Hepatocyte (in vitro differentiated cells): ENCODE results near the gene TPRA1. TPM values are rescaled to one million over a fixed set of nuclear protein-coding genes. Genes with fewer than 3 reads are reported as not detected.

Source experiments
- DNase-seq: peaks from one replicate; pipeline ENCODE4 v3.0.0-alpha.2; 2016; ENCODE audit warnings: low spot score
- H2AFZ ChIP-seq: fragments of 200-600 bp; sonication (generic); 2 replicates; pipeline ENCODE4 v1.6.0; 2016; ENCODE audit warnings: antibody characterized with exemption, mild to moderate bottlenecking
- H3K27ac ChIP-seq: fragments of 200-600 bp; sonication (generic); 2 replicates; pipeline ENCODE4 v1.5.1; 2016; ENCODE audit warnings: mild to moderate bottlenecking
- H3K27me3 ChIP-seq: fragments of 200-600 bp; sonication (generic); 2 replicates; pipeline ENCODE4 v1.6.1; 2016
- H3K36me3 ChIP-seq: fragments of 200-600 bp; sonication (generic); replicated peaks from 2 replicates; pipeline ENCODE4 v1.5.1; 2016; ENCODE audit warnings: low read depth; ENCODE audit not compliant: insufficient read depth
- H3K4me1 ChIP-seq: fragments of 200-600 bp; sonication (generic); 2 replicates; pipeline ENCODE4 v1.5.1; 2016; ENCODE audit warnings: mild to moderate bottlenecking, moderate library complexity; ENCODE audit not compliant: insufficient read depth
- H3K4me2 ChIP-seq: fragments of 200-600 bp; sonication (generic); 2 replicates; pipeline ENCODE4 v1.6.0; 2016
- H3K4me3 ChIP-seq: fragments of 200-600 bp; sonication (generic); 2 replicates; pipeline ENCODE4 v1.5.1; 2016; ENCODE audit warnings: mild to moderate bottlenecking
- H3K79me2 ChIP-seq: fragments of 200-600 bp; sonication (generic); 2 replicates; pipeline ENCODE4 v1.6.0; 2017; ENCODE audit warnings: mild to moderate bottlenecking
- H3K9me2 ChIP-seq: fragments of 200-600 bp; sonication (generic); replicated peaks from 2 replicates; pipeline ENCODE4 v1.6.0; 2017; ENCODE audit warnings: mild to moderate bottlenecking; ENCODE audit not compliant: insufficient read depth
- H3K9me3 ChIP-seq: fragments of 200-600 bp; sonication (generic); 2 replicates; pipeline ENCODE4 v1.5.1; 2016; ENCODE audit warnings: low read depth, mild to moderate bottlenecking
- H4K20me1 ChIP-seq: fragments of 200-600 bp; sonication (generic); 2 replicates; pipeline ENCODE4 v1.6.0; 2016; ENCODE audit warnings: mild to moderate bottlenecking; ENCODE audit not compliant: insufficient read depth, poor library complexity, severe bottlenecking
- CTCF ChIP-seq: fragments of 200-600 bp; sonication (generic); IDR thresholded peaks from 2 replicates; pipeline ENCODE4 v1.5.1; 2016; ENCODE audit warnings: antibody characterized with exemption, mild to moderate bottlenecking; ENCODE audit not compliant: poor library complexity
- EZH2 ChIP-seq: fragments of 200-600 bp; sonication (generic); IDR thresholded peaks from 2 replicates; pipeline ENCODE4 v1.6.1; 2016; ENCODE audit warnings: antibody characterized with exemption, mild to moderate bottlenecking, borderline replicate concordance
- EZH2phosphoT487 ChIP-seq: fragments of 200-600 bp; sonication (generic); IDR thresholded peaks from one replicate; pipeline ENCODE4 v1.6.1; 2018; ENCODE audit warnings: antibody characterized with exemption, mild to moderate bottlenecking, low read depth, moderate library complexity; ENCODE audit not compliant: unreplicated experiment, severe bottlenecking
- WGBS: methylation state at CpG from one replicate; pipeline ENCODE4 v1.1.6; 2016; ENCODE audit warnings: low lambda C conversion rate; ENCODE audit errors: missing lambda C conversion rate; 5-methylcytosine and 5-hydroxymethylcytosine counted together
- polyA plus RNA-seq: library from polyadenylated mRNA; unstranded; fragments of >200 nt; fragmentation: Nextera tagmentation; extraction: Ambion mirVana; gene quantifications from 2 replicates; pipeline ENCODE4 v1.2.1, GENCODE V29; 2016
- total RNA-seq: library from RNA; depleted of rRNA; stranded (reverse); fragments of >200 nt; gene quantifications from 2 replicates; pipeline ENCODE4 v1.2.3, GENCODE V29; 2014

Gene TPRA1
- total and polyA plus RNA-seq, 2 experiments from 2014 or later, result 41.0 to 57.2 TPM

- Histone ChIP-seq H2AFZ (no peak overlapping the region), H3K4me1 (peaks cover 7% of the 10 kb centered on the region), H3K27ac (no peak overlapping the region), H3K4me2 (no peak overlapping the region), H3K9me2 (no peaks in the 10 kb centered on the region), H3K4me3 (no peak overlapping the region), H3K79me2 (no peaks in the 10 kb centered on the region), H3K27me3 (no peaks in the 10 kb centered on the region), H3K36me3 (no peaks in the 10 kb centered on the region), H4K20me1 (no peaks in the 10 kb centered on the region), H3K9me3 (no peaks in the 10 kb centered on the region)
- DNase-seq, result no peak
- no peak for TF ChIP-seq CTCF
- TF ChIP-seq EZH2, result no peak
- TF ChIP-seq EZH2phosphoT487, result no peak
- 76% methylated on average over 5 of the region's 5 CpGs for whole genome bisulfite sequencing
Observed at GRCh38 chr3:127538569-127538968, 52.0 kb downstream of the TPRA1 start.

GRCh38 chr3:127536830-127537812 lies 53.4 kb downstream of the TPRA1 start:
- Histone ChIP-seq H3K27me3 (no peaks in the 10 kb centered on the region), H3K4me1 (peaks cover under 1% of the 10 kb centered on the region), H3K9me3 (no peaks in the 10 kb centered on the region), H3K27ac (no peak overlapping the region), H4K20me1 (no peaks in the 10 kb centered on the region), H3K4me2 (no peak overlapping the region), H3K4me3 (no peak overlapping the region), H3K79me2 (no peaks in the 10 kb centered on the region), H2AFZ (no peak overlapping the region), H3K36me3 (no peaks in the 10 kb centered on the region), H3K9me2 (no peaks in the 10 kb centered on the region)
- 90% methylated on average over 21 of the region's 22 CpGs for WGBS
- DNase-seq, result no peak
- TF ChIP-seq EZH2 (no peak), EZH2phosphoT487 (no peak), CTCF (no peak)

GRCh38 chr3:127535901-127536829 lies 54.4 kb downstream of the TPRA1 start:
- Histone ChIP-seq H3K36me3 (no peaks in the 10 kb centered on the region), H4K20me1 (no peaks in the 10 kb centered on the region), H3K4me2 (no peak overlapping the region), H3K4me3 (no peak overlapping the region), H3K79me2 (no peaks in the 10 kb centered on the region), H3K9me3 (no peaks in the 10 kb centered on the region), H2AFZ (no peak overlapping the region), H3K4me1 (no peaks in the 10 kb centered on the region), H3K27ac (no peak overlapping the region), H3K27me3 (no peaks in the 10 kb centered on the region), H3K9me2 (no peaks in the 10 kb centered on the region)
- no peak for DNase-seq
- TF ChIP-seq CTCF (no peak), EZH2 (no peak), EZH2phosphoT487 (no peak)
- 82% methylated on average over 18 of the region's 18 CpGs for WGBS
